ENCODE results near the gene PAPSS1. TPM values are rescaled to one million over a fixed set of nuclear protein-coding genes. Genes with fewer than 3 reads are reported as not detected.

PAPSS1 gene
- total RNA-seq, 3 donors from 2014 or later (not counting 1 experiment from before 2014, with no cell fraction given): 10.2 to 21.3 (median 12.9) TPM

Other genes starting within 250 kb of the PAPSS1 start
- gene SGMS2, start 104.7 kb upstream of the PAPSS1 start, total RNA-seq: under 1 TPM; 0.16 to 0.98 (median 0.54) TPM
- gene CYP2U1, start 211.3 kb upstream of the PAPSS1 start, total RNA-seq: 1 to 10 TPM; 2.5 to 4.5 (median 3.4) TPM